ENCODE data around the gene DLGAP1. TPM values are rescaled to one million over a fixed set of nuclear protein-coding genes. Genes with fewer than 3 reads are reported as not detected.

The DLGAP1 gene
- total and polyA plus RNA-seq, 2 of the 13 experiments (the other 11 are each of a cell fraction or from before 2014, with no cell fraction given) = 0.01 TPM; not detected in 1

DNA sequence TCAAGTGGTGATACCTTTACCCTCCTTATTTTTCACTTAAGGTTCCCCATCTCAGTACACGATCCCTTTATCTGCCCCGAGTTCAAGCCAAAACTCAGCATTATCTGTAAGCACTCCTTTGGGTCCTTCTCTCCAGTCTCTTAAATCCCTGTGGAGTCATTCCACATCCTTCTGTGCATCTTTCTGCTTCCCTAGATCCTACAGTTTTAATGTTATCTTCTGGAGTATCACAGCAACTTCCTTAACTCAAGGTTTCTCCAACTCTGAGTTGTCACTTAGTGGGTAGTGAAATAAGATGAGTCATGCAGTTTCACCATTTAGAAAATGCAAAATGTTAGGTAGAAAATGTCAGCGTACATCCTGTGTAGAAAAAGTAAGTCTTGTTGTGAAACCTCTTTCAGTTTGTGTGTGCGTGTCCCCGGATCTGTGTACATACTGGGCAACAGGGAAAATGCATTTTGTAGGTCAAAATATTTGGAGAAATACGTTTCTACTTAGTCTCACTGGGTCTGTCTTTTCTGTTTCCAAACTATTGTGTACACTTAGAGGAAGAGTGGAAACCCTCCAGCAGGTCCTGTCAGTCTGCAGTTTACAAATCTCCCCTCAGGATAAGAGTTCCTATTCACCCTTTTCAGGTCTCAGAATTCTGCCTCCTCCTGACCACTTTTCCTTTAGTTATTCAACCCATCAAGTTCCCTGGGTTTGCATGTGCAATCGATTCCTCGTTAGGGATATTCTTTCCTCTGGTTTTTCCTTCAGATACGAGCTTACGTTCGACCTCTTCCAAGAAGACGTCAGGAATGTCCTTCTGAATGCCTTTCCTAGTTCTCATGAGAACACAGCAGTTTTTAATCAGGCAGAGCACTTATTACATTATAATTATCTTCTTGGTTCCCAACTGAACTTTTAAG is 850.4 kb downstream of the DLGAP1 start (continued):
- TF ChIP-seq HOMEZ (CRISPR knock-in tag; IDR thresholded peaks at IDR 0.05; ENCODE audit: low read depth) = peak; percentile 78; the same call in 1 of the 2 replicates
- 0 out of 2 replicates have a peak, but pooled peaks have one; percentile 37 for TF ChIP-seq HNF1B (CRISPR knock-in tag; IDR thresholded peaks at IDR 0.05)
- TF ChIP-seq NFIB (CRISPR knock-in tag; IDR thresholded peaks at IDR 0.05; ENCODE audit: borderline replicate concordance) = no peak
- TF ChIP-seq ATF4 (CRISPR knock-in tag; IDR thresholded peaks at IDR 0.05) = peak in 1 of 2 experiments; percentile 86; a peak in 2 of 4 replicates
- TF ChIP-seq NCOA2 (CRISPR knock-in tag; IDR thresholded peaks at IDR 0.05) = peak; percentile 87
- 0 out of 2 replicates have a peak, but pooled peaks have one; percentile 22 for TF ChIP-seq DRAP1 (CRISPR knock-in tag; IDR thresholded peaks at IDR 0.05)
- TF ChIP-seq FOXO1 (CRISPR knock-in tag; IDR thresholded peaks at IDR 0.05) = peak; percentile 65; the same call in 1 of the 2 replicates
- no peak for TF ChIP-seq HMGA1 (CRISPR knock-in tag; conservative IDR thresholded peaks at IDR 0.05)
- TF ChIP-seq, protein P1, sequence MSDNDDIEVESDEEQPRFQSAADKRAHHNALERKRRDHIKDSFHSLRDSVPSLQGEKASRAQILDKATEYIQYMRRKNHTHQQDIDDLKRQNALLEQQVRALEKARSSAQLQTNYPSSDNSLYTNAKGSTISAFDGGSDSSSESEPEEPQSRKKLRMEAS (IDR thresholded peaks at IDR 0.05) = peak; percentile 12; the same call in 1 of the 2 replicates
- TF ChIP-seq LCORL (IDR thresholded peaks at IDR 0.05) = no peak
- TF ChIP-seq LCORL (CRISPR knock-in tag; IDR thresholded peaks at IDR 0.05) = peak; percentile 74
- no peak for TF ChIP-seq REPIN1 (CRISPR knock-in tag; IDR thresholded peaks at IDR 0.05; ENCODE audit: borderline replicate concordance, low read depth)
- peak; percentile 60; the same call in 1 of the 2 replicates for TF ChIP-seq RERE (CRISPR knock-in tag; IDR thresholded peaks at IDR 0.05; ENCODE audit: low read depth)
- no peak for TF ChIP-seq ZNF598 (CRISPR knock-in tag; IDR thresholded peaks at IDR 0.05; ENCODE audit: borderline replicate concordance)
- peak; percentile 82 for TF ChIP-seq SAP130 (CRISPR knock-in tag; IDR thresholded peaks at IDR 0.05; ENCODE audit: low read depth)
- 0 out of 2 replicates have a peak, but pooled peaks have one; percentile 53 for TF ChIP-seq NFATC3 (CRISPR knock-in tag; IDR thresholded peaks at IDR 0.05)
- TF ChIP-seq ZNF441 (CRISPR knock-in tag; IDR thresholded peaks at IDR 0.05; ENCODE audit: borderline replicate concordance) = no peak
- no peak for TF ChIP-seq RFXANK (CRISPR knock-in tag; IDR thresholded peaks at IDR 0.05)

All from HepG2 (cell line).